M059J (cell line): Measurements from ENCODE around the gene SLC25A25. TPM values are rescaled to one million over a fixed set of nuclear protein-coding genes. Genes with fewer than 3 reads are reported as not detected.
"Not testable (repeated sequence)": the region's sequence is repeated elsewhere in the genome, so short reads cannot be mapped to it uniquely, and the experiment has no call there.

ENCODE experiments used
- DNase-seq: peaks from one replicate; pipeline ENCODE4 v3.0.0-alpha.2; 2012; ENCODE audit warnings: low read depth
- total RNA-seq: library from RNA; depleted of rRNA; stranded (reverse); fragments of >200 nt; shearing (Covaris generic); gene quantifications from 2 replicates; pipeline ENCODE4 v1.2.3, GENCODE V29; 2014; rRNA removed

The SLC25A25 gene
- total RNA-seq = 8.7 and 19.8 TPM in 2 replicates

GRCh38 chr9:128067645-128068385 is at the start of gene SLC25A25:
SLC25A25 (plus strand) TSS chr9:128068232; CDS start chr9:128068320, 88 bp downstream.
- peak; percentile 99 for DNase-seq

- DNase-seq = no peak
These were observed 47.3 kb upstream of the SLC25A25 start for GRCh38 chr9:128020692-128021091.

- DNase-seq = no peak
These were observed 46.9 kb upstream of the SLC25A25 start for GRCh38 chr9:128021098-128021497.

- DNase-seq = peak; percentile 79
These were observed 45.1 kb upstream of the SLC25A25 start for GRCh38 chr9:128022886-128023285.

- not testable (repeated sequence) for DNase-seq
These were observed 44.4 kb upstream of the SLC25A25 start for GRCh38 chr9:128023671-128024070.

- DNase-seq = no peak
These were observed 43.2 kb upstream of the SLC25A25 start for GRCh38 chr9:128024761-128025308.

GRCh38 chr9:128025736-128026135 is 42.3 kb upstream of the SLC25A25 start:
- DNase-seq = no peak

GRCh38 chr9:128026255-128026772 is 41.7 kb upstream of the SLC25A25 start:
- no peak for DNase-seq

- peak; percentile 75 for DNase-seq
These were observed 41.1 kb upstream of the SLC25A25 start for GRCh38 chr9:128026773-128027541.

- DNase-seq = peak; percentile 60
These were observed 40.3 kb upstream of the SLC25A25 start for GRCh38 chr9:128027705-128028104.

GRCh38 chr9:128033609-128034008 is 34.4 kb upstream of the SLC25A25 start:
- no peak for DNase-seq

GRCh38 chr9:128034821-128035652 is 33.0 kb upstream of the SLC25A25 start:
- DNase-seq = peak; percentile 85

- DNase-seq = not testable (repeated sequence)
These were observed 31.5 kb upstream of the SLC25A25 start for GRCh38 chr9:128036522-128036921.

- DNase-seq = not testable (repeated sequence)
These were observed 27.2 kb upstream of the SLC25A25 start for GRCh38 chr9:128040783-128041182.

- no peak for DNase-seq
These were observed 26.0 kb upstream of the SLC25A25 start for GRCh38 chr9:128042043-128042442.

GRCh38 chr9:128043467-128043868 is 24.6 kb upstream of the SLC25A25 start:
- peak; percentile 25 for DNase-seq

GRCh38 chr9:128045409-128045808 is 22.6 kb upstream of the SLC25A25 start:
- peak; percentile 76 for DNase-seq

- peak; percentile 20 for DNase-seq
These were observed 22.2 kb upstream of the SLC25A25 start for GRCh38 chr9:128045831-128046230.

GRCh38 chr9:128047231-128047630 is 20.8 kb upstream of the SLC25A25 start:
- no peak for DNase-seq

- DNase-seq = no peak
These were observed 19.4 kb upstream of the SLC25A25 start for GRCh38 chr9:128048663-128049062.

- DNase-seq = no peak
These were observed 18.2 kb upstream of the SLC25A25 start for GRCh38 chr9:128049843-128050242.
